Subcutaneous abdominal adipose tissue (tissue), 5 donors: Measurements from ENCODE around the gene UBN2.

Experiments
- H3K27ac ChIP-seq: one replicate; pipeline ENCODE4 v1.7.0; 2013; ENCODE audit warnings: low read depth, mild to moderate bottlenecking, inconsistent platforms, low read length, moderate library complexity
- H3K27me3 ChIP-seq, 5 donors: one replicate each; pipeline ENCODE4 v1.7.0; 2013; ENCODE audit warnings: low read length in 5 of 5, inconsistent platforms in 1 of 5; ENCODE audit not compliant: control insufficient read depth in 5 of 5, insufficient read depth in 4 of 5
- H3K36me3 ChIP-seq, 5 donors: one replicate each; pipeline ENCODE4 v1.7.0; 2013; ENCODE audit warnings: low read length in 5 of 5; ENCODE audit not compliant: control insufficient read depth in 5 of 5, insufficient read depth in 5 of 5
- H3K4me1 ChIP-seq, 5 donors: one replicate each; pipeline ENCODE4 v1.7.0; 2013; ENCODE audit warnings: low read length in 5 of 5, mild to moderate bottlenecking in 3 of 5, moderate library complexity in 1 of 5; ENCODE audit not compliant: control insufficient read depth in 5 of 5, insufficient read depth in 5 of 5
- H3K4me3 ChIP-seq, 5 donors: one replicate each; pipeline ENCODE4 v1.7.0; 2013; ENCODE audit warnings: low read length in 5 of 5, low read depth in 1 of 5
- H3K9ac ChIP-seq, 5 donors: one replicate each; pipeline ENCODE4 v1.7.0; 2013; ENCODE audit warnings: low read length in 5 of 5, mild to moderate bottlenecking in 4 of 5, moderate library complexity in 3 of 5
- H3K9me3 ChIP-seq, 5 donors: one replicate each; pipeline ENCODE4 v1.7.0; 2013; ENCODE audit warnings: low read length in 5 of 5; ENCODE audit not compliant: control insufficient read depth in 5 of 5
- donor health status: healthy.
- donor health status: healthy.
- donor health status: healthy.
- donor health status: healthy.
- donor health status: healthy.

UBN2 gene

GRCh38 chr7:139252451-139252850 lies 21.4 kb downstream of the UBN2 start:
- no peaks in the 10 kb centered on the region for H3K9me3 ChIP-seq
- peaks cover 35 to 65% (median 53%) of the 10 kb centered on the region in 5 donors for H3K36me3 ChIP-seq
- H3K4me1 ChIP-seq, result no peaks in the 10 kb centered on the region
- no peak overlapping the region for H3K4me3 ChIP-seq
- no peaks in the 10 kb centered on the region for H3K27me3 ChIP-seq
- no peak overlapping the region for H3K9ac ChIP-seq
- H3K27ac ChIP-seq, result no peak overlapping the region

GRCh38 chr7:139254281-139254680 lies 23.2 kb downstream of the UBN2 start:
- H3K4me3 ChIP-seq, result no peak overlapping the region
- peaks cover 36 to 68% (median 45%) of the 10 kb centered on the region in 5 donors for H3K36me3 ChIP-seq
- no peak overlapping the region for H3K27ac ChIP-seq
- H3K9ac ChIP-seq, result no peak overlapping the region
- H3K9me3 ChIP-seq, result no peaks in the 10 kb centered on the region
- H3K4me1 ChIP-seq, result no peaks in the 10 kb centered on the region
- H3K27me3 ChIP-seq, result no peaks in the 10 kb centered on the region

DNA sequence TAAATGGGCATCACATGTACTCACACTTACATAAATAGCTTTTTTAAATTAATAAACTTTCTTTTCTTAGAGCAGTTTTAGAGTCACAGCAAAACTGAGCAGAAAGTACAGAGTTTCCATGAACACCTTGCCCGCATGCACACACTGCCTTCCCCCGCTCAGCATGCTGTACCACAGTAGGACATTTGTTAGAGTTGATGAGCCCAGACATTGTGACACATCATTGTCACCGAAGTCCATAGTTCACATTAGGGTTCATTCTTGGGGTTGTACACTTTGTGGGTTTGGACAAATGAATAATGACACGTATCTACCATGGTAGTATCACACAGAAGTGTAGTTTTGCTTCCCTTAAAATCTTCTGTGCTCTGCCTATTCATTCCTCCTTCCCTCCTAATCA lies 23.7 kb downstream of the UBN2 start:
- no peaks in the 10 kb centered on the region for H3K27me3 ChIP-seq

DNA sequence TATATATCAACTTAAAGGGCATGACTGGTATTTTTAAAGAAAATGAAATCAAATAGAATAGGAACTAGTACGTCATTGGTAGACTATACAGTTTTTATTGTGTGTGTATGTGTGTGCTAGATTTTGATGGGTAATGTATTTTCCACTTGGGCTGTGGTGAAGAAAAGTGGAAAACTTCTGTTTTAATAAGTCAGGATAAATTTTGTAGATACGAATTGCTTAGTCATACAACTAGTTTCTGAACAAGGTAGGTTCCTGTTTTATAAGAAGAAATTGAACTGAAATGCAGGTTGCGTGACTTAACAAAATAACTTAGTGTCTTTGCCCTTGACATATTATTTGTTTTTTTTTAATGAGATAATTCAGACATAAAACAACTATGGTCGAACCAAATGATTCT lies 24.3 kb downstream of the UBN2 start:
- no peaks in the 10 kb centered on the region for H3K27me3 ChIP-seq
- H3K4me1 ChIP-seq, result no peaks in the 10 kb centered on the region
- H3K36me3 ChIP-seq, result peaks cover 34 to 68% (median 46%) of the 10 kb centered on the region in 5 donors
- no peak overlapping the region for H3K4me3 ChIP-seq
- no peak overlapping the region for H3K9ac ChIP-seq
- no peak overlapping the region for H3K27ac ChIP-seq
- H3K9me3 ChIP-seq, result no peaks in the 10 kb centered on the region

More for the DNA sequence above, 23.7 kb downstream of the UBN2 start:
- no peak overlapping the region for H3K9ac ChIP-seq
- H3K4me1 ChIP-seq, result no peaks in the 10 kb centered on the region
- H3K9me3 ChIP-seq, result no peaks in the 10 kb centered on the region
- peaks cover 35 to 68% (median 45%) of the 10 kb centered on the region in 5 donors for H3K36me3 ChIP-seq
- H3K27ac ChIP-seq, result no peak overlapping the region
- no peak overlapping the region for H3K4me3 ChIP-seq

GRCh38 chr7:139259142-139259541 lies 28.1 kb downstream of the UBN2 start:
- Histone ChIP-seq H3K9me3 (no peaks in the 10 kb centered on the region), H3K4me1 (no peaks in the 10 kb centered on the region), H3K9ac (no peak overlapping the region), H3K4me3 (no peak overlapping the region), H3K27ac (no peak overlapping the region), H3K36me3 (peaks cover 40 to 58% (median 46%) of the 10 kb centered on the region in 5 donors), H3K27me3 (no peaks in the 10 kb centered on the region)

DNA sequence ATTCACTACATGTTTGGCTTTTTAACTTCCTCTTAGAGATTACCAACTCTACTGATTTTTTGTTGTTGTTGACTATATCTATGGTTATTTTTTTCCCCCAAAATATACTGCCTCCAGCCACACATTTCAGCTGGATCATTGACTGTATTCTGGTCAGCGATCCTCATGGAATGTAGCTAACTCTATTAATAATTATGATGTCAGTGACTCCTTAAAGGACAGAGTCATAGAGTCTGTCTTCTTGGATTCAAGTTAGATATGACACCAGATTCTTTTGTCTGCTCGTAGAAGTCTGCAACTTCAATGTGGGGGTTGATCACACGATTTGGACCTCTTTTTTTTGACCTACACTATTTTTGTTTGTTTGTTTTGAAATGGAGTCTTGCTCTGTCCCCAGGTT lies 33.2 kb downstream of the UBN2 start:
- Histone ChIP-seq H3K9me3 (no peaks in the 10 kb centered on the region), H3K36me3 (peaks cover 43 to 81% (median 53%) of the 10 kb centered on the region in 5 donors), H3K4me3 (no peak overlapping the region), H3K27me3 (no peaks in the 10 kb centered on the region), H3K4me1 (no peaks in the 10 kb centered on the region), H3K9ac (no peak overlapping the region), H3K27ac (no peak overlapping the region)

DNA sequence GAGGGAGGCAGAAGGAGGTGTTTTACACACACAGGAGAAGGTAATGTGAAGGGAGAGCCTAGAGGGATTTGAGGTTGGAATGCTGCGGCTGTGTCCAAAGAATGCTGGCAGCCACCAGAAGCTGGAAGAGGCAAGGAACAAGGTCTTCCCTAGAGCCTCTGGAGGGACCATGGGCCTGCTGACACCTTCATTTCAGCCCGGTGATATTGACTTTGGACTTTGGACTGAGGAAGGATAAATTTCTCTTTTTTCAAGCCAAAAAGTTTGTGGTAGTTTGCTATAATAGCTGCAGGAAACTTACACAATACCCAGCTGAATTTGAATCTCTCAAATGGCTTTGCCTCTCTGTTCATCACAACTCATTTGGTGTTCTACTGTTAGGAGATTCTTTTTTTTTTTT lies 34.6 kb downstream of the UBN2 start:
- Histone ChIP-seq H3K27ac (no peak overlapping the region), H3K9me3 (no peaks in the 10 kb centered on the region), H3K4me1 (no peaks in the 10 kb centered on the region), H3K27me3 (no peaks in the 10 kb centered on the region), H3K9ac (no peak overlapping the region), H3K4me3 (no peak overlapping the region), H3K36me3 (peaks cover 39 to 80% (median 53%) of the 10 kb centered on the region in 5 donors)

- H3K4me1 ChIP-seq, result no peaks in the 10 kb centered on the region
- peaks cover 43 to 86% (median 65%) of the 10 kb centered on the region in 5 donors for H3K36me3 ChIP-seq
- H3K27me3 ChIP-seq, result no peaks in the 10 kb centered on the region
- no peak overlapping the region for H3K4me3 ChIP-seq
- no peak overlapping the region for H3K27ac ChIP-seq
- H3K9ac ChIP-seq, result no peak overlapping the region
- H3K9me3 ChIP-seq, result no peaks in the 10 kb centered on the region
Observed at GRCh38 chr7:139271718-139272628, 40.9 kb downstream of the UBN2 start.

- Histone ChIP-seq H3K27ac (no peak overlapping the region), H3K4me3 (no peak overlapping the region), H3K36me3 (peaks cover 24 to 53% (median 37%) of the 10 kb centered on the region in 5 donors), H3K9ac (no peak overlapping the region), H3K4me1 (no peaks in the 10 kb centered on the region), H3K9me3 (no peaks in the 10 kb centered on the region), H3K27me3 (no peaks in the 10 kb centered on the region)
Observed at GRCh38 chr7:139284252-139284896, 53.3 kb downstream of the UBN2 start.

DNA sequence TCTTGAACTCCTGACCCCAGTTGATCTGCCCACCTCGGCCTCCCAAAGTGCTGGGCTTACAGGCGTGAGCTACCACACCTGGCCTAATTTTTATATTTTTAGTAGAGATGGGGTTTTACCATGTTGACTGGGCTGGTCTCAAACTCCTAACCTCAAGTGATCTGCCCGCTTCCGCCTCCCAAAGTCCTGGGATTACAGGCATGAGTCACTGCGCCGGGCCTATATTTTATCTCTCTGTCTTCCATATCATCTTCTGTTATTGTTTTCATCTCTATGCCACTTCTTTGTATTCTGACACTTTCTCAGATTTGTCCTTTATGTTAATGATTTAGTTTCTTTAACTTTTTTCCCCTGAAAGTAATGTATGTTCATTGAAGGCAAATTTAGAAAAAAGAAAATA lies 55.1 kb downstream of the UBN2 start:
- H3K4me3 ChIP-seq, result no peak overlapping the region
- no peak overlapping the region for H3K27ac ChIP-seq
- H3K4me1 ChIP-seq, result no peaks in the 10 kb centered on the region
- no peaks in the 10 kb centered on the region for H3K9me3 ChIP-seq
- no peak overlapping the region for H3K9ac ChIP-seq
- H3K27me3 ChIP-seq, result no peaks in the 10 kb centered on the region
- H3K36me3 ChIP-seq, result peaks cover 24 to 46% (median 34%) of the 10 kb centered on the region in 5 donors
